IPS-NIHi7 (cell line): Measurements from ENCODE around the gene TMEM156.
"Not testable (repeated sequence)": the region's sequence is repeated elsewhere in the genome, so short reads cannot be mapped to it uniquely, and the experiment has no call there.

ENCODE experiments used
- DNase-seq: peaks from one replicate; pipeline ENCODE4 v3.0.0; 2012; ENCODE audit warnings: mixed read lengths; ENCODE audit errors: extremely low spot score

TMEM156 gene

GRCh38 chr4:38957893-38958292 lies 74.3 kb downstream of the TMEM156 start:
- DNase-seq: no peak

- no peak for DNase-seq
Observed at GRCh38 chr4:38957261-38957815, 74.9 kb downstream of the TMEM156 start.

- DNase-seq: no peak
Observed at GRCh38 chr4:38955957-38956356, 76.3 kb downstream of the TMEM156 start.

DNA sequence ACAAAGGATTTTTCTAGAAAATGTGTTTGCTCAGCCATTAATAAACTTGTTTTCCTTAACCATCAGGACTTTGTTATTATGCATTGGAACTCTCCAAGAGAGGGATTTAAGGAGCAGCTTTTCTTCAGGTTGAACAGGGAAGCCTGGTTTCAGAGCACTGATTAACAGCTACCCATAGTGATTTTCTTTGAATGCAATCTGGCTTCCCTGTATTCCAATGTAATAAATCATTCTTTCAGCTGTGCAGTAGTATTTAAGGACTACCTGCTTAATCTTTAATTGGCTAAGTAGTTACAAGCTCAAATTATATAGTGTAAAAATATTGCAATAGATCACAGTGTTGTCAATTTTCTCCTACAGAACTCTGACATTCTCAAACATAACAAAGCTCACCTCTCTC lies 77.5 kb downstream of the TMEM156 start:
- no peak for DNase-seq

- no peak for DNase-seq
Observed at GRCh38 chr4:38952017-38952416, 80.2 kb downstream of the TMEM156 start.

DNA sequence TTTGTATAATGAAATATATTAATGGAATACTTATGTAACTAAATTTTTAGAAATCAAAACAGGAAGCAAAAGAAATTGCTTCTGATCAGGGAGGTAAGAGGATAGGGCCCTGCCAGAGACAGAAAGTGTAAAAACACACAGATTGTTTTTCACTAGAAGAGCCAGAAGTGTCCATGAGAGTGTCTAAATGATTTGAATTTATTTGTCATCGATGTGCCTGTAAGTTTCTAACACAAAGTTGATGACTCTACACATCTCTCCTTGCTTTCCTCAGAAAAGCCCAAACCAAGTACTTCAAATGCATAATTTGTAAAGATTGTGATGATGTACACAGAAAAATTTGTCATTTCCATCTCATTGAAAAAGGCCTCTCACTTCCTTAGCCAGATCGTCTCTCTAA lies 80.6 kb downstream of the TMEM156 start:
- no peak for DNase-seq

DNA sequence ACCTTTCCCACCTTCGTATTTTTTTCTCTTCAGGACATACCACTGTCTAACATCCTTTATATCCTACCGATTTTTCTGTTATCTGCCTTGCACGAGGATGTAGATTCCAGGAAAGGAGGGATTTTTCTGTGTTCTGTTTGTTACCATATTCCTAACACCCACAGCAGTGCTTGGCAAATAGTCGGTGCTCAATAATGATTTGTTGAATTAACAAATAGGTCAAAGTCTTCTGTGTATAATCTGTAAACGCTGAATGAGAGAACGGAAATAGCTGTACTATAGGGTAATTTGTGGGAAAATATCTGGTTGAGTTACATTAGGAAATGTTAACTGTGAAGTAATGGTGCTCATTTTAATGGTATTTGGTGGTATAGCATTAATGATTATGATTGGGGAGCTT lies 81.5 kb downstream of the TMEM156 start:
- no peak for DNase-seq

DNA sequence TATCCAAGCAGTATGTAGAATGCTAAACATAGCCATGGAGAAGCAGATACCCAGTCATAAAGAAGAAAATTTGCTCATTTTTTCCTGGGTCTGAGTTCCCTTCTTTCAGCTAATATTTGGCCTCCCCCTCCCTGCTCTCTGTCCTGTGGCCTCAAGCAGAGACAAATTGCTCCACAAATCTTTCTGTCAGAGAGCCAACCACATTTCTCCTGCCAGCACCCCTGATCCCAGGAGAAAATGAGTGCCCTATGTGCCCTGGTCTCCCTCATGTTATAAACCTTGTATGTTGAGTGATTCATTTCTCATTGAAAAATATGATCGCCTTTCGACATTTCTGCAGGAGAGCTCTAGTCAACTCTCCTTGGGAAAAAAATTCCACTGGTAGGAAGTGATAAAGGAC lies 82.0 kb downstream of the TMEM156 start:
- no peak for DNase-seq

DNA sequence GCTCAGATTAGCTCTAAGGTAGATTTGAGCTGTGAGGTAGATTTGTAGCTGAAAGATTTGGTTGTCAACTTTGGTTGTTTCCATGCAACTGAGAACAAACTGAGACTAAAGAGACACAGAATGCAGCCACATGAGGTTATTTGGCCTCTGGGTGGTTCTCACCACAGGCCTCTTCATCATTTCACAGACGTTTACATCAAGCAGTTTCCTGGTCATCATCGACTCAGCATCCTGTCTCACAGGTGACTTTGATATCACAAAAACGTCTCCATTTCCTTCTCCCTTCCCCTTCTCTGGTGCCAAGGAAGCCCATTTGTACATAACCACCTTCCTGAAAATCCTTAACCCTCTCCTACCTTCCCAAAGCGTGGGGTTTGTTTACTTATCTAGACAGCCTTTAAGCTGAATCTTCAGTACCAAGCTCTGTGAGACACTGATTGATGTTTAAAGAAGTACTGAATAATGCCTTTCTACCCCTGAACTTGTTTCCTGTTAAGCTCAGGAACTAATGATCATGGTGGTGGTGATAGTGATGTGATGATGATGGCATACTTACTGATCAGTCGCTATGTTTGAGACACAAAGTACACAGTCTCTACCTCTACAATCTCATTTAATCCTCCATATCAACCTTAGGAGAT lies 82.7 kb downstream of the TMEM156 start:
- DNase-seq: no peak

DNA sequence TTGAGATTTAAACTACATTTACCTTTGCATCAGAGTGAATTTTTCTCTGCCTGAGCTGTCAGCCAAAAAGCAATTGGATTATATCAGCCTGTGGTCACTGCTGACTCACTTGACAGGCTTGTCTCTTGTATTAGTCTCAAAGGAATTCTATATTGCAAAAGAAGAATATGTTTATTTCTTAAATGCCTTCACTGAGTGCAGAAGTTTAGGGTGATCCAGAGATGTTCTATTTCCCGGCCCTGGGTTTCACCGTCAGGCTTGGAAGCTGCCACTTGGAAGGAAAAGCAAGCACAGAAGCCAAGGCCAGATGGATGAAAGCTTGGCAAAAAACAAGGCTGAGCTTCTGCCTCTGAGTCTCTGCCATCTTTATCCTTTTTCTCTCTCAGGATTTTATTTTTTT lies 83.7 kb downstream of the TMEM156 start:
- no peak for DNase-seq

GRCh38 chr4:38946919-38947318 lies 85.3 kb downstream of the TMEM156 start:
- no peak for DNase-seq

DNA sequence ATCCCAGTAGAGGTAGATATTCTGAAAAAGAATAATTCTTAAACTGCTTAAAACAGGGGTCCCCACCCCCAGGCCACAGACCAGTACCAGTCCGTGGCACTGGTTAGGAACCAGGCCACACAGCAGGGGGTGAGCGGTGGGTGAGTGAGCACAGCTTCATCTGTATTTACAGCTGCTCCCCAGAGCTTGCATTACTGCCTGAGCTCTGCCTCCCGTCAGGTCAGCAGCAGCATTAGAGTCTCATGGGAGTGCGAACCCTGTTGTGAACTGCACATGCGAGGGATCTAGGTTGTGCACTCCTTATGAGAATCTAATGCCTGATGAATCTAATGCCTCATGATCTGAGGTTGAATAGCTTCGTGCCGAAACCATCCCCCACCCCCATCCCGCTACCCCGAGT lies 87.8 kb downstream of the TMEM156 start:
- no peak for DNase-seq

- no peak for DNase-seq
Observed at GRCh38 chr4:38943343-38943742, 88.9 kb downstream of the TMEM156 start.

DNA sequence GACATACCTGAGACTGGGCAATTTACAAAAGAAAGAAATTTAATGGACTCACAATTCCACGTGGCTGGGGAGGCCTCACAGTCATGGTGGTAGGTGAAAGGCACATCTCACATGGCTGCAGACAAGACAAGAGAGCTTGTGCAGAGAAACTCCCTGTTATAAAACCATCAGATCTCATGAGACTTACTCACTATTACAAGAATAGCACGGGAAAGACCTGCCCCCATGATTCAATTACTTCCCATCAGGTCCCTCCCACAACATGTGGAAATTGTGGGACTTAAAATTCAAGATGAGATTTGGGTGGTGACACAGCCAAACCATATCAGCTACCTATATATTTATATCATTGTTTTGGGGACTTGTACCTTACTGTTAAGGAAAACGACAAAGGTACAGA lies 90.3 kb downstream of the TMEM156 start:
- DNase-seq: not testable (repeated sequence)

DNA sequence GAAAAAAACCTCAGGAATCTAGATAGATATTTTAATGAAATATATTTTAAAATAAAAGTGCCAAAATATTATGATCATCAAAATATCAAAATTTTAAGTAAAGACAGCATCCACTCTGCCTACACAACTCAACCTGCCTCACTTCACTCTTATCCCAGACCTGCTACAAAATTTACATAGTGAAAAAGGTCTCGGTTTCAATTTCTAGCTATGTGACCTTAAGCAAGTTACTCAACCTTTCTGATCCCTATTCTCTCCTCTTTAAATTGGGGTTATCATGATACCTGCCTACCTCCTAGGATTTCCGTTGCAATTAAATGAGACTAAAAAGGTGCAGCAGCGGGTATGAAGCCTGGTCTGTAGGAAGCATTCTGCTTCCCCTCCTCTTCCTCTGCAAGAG lies 91.7 kb downstream of the TMEM156 start:
- DNase-seq: no peak

- DNase-seq: no peak
Observed at GRCh38 chr4:38939165-38939564, 93.0 kb downstream of the TMEM156 start.

GRCh38 chr4:38935391-38936073 lies 96.7 kb downstream of the TMEM156 start:
- no peak for DNase-seq

DNA sequence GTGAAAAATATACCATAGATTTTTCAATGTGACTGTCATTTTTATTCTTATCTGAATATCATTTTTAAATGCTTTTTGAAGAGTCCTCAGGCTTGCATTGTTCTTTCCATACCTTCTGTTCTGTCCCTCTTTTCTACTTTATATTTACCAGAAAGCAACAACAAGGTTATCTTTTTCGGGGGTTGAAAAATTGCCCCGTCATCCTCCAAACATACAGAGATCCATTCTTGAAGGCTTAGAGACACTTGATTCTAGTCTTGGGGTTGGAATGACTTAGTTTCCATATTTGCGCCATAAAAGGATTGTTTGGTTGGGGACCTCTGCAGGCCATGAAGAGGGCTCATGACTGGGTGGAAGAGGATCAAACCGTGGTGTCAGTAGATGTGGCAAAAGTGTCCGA lies 101.1 kb downstream of the TMEM156 start:
- no peak for DNase-seq

GRCh38 chr4:38930707-38931106 lies 101.5 kb downstream of the TMEM156 start:
- DNase-seq: no peak

- DNase-seq: no peak
Observed at GRCh38 chr4:38930204-38930603, 102.0 kb downstream of the TMEM156 start.

DNA sequence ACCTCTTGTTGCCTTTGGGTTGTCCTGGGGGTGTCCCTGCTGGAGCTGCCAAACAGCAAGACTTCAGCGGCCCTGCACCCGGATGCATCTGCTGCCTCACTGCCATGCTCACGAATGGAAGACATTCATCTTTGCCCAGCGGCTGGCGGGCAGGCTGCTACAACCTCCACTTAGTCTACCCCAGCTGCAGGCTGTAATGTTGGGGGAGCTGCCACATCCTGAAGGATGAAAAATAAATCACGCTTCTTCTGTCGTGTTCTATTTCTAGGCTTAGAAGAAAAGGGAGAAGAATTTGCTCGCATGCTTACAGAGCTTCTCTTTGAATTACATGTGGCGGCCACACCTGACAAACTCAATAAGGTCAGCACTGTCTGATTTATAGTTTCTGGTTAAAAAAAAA lies 103.2 kb downstream of the TMEM156 start:
- DNase-seq: no peak

- no peak for DNase-seq
Observed at GRCh38 chr4:38928568-38928967, 103.6 kb downstream of the TMEM156 start.

- no peak for DNase-seq
Observed at GRCh38 chr4:38926896-38927295, 105.3 kb downstream of the TMEM156 start.
